Body of pancreas (tissue), 4 donors: ENCODE data around the gene DYRK2. TPM values are rescaled to one million over a fixed set of nuclear protein-coding genes. Genes with fewer than 3 reads are reported as not detected.

Source experiments
- ATAC-seq: fragments of 150-250 bp; one replicate; pipeline ENCODE4 v1.9.1; 2016
- DNase-seq, 4 donors: peaks; one replicate each; pipeline ENCODE4 v3.0.0-alpha.2; 2019
- H3K27ac ChIP-seq, 4 donors: fragments of 200-600 bp; sonication (generic); 1 replicate in 3 of 4; 2 replicates in 1 of 4; pipeline versions ENCODE4 v1.5.1 to v1.6.1; 2016 to 2019; ENCODE audit warnings: mild to moderate bottlenecking in 1 of 4, mixed read lengths in 1 of 4, moderate library complexity in 1 of 4
- H3K27me3 ChIP-seq, 2 donors: fragments of 200-600 bp; sonication (generic); one replicate each; pipeline ENCODE4 v1.6.0; 2016; ENCODE audit warnings: mild to moderate bottlenecking in 1 of 2
- H3K36me3 ChIP-seq, 2 donors: fragments of 200-600 bp; sonication (generic); replicated peaks in 1 of 2; 2 replicates each; pipeline ENCODE4 v1.5.1; 2016; ENCODE audit warnings: low read depth in 2 of 2; ENCODE audit not compliant: insufficient read depth in 1 of 2
- H3K4me1 ChIP-seq: fragments of 200-600 bp; sonication (generic); one replicate; pipeline ENCODE4 v1.6.0; 2016
- H3K4me3 ChIP-seq, 2 donors: fragments of 200-600 bp; sonication (generic); 1 replicate in 1 of 2; 2 replicates in 1 of 2; pipeline ENCODE4 v1.5.1; 2016 to 2019
- H3K9me3 ChIP-seq, 3 donors: fragments of 200-600 bp; sonication (generic); 1 replicate in 2 of 3; 2 replicates in 1 of 3; pipeline ENCODE4 v1.5.1; 2016
- CTCF ChIP-seq, 7 experiments: fragments of 450-650 bp in 4 of 7; fragments of 200-600 bp in 3 of 7; sonication (generic) in 3 of 7; IDR thresholded peaks; one replicate each; pipeline ENCODE4 v1.5.1; 2016 to 2019; ENCODE audit warnings: antibody characterized with exemption in 7 of 7
- POLR2A ChIP-seq, 3 donors: fragments of 450-650 bp; IDR thresholded peaks; one replicate each; pipeline ENCODE4 v1.6.1; 2016; ENCODE audit warnings: antibody characterized with exemption in 3 of 3, mild to moderate bottlenecking in 2 of 3
- WGBS, 2 donors: methylation state at CpG; one replicate each; pipeline ENCODE4 v1.1.5; 2017; 5-methylcytosine and 5-hydroxymethylcytosine counted together
- intact Hi-C: fragments of 100-400 bp; cut with DNase I; formaldehyde crosslinking; loops from one replicate; pipeline ENCODE4 v1.15.1; 2023
- total RNA-seq, 2 donors: library from RNA; depleted of rRNA; stranded (reverse); fragments of >200 nt; gene quantifications; one replicate each; pipeline ENCODE4 v1.1.0, GENCODE V29; 2016

DYRK2 gene
- total RNA-seq, 2 donors from 2014 or later = 15.6 to 19.8 TPM

DNA sequence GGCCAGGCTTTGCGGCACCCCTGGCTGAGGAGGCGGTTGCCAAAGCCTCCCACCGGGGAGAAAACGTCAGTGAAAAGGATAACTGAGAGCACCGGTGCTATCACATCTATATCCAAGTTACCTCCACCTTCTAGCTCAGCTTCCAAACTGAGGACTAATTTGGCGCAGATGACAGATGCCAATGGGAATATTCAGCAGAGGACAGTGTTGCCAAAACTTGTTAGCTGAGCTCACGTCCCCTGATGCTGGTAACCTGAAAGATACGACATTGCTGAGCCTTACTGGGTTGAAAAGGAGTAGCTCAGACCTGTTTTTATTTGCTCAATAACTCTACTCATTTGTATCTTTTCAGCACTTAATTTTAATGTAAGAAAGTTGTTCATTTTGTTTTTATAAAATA lies 9.9 kb downstream of the DYRK2 start:
- no peak overlapping the region for H3K4me3 ChIP-seq
- DNase-seq (no peak), ATAC-seq (no peak)
- H3K36me3 ChIP-seq = peaks cover 0 to 12% of the 10 kb centered on the region in 2 donors
- intact Hi-C loops = loop anchor here (10.0 kb wide), 1 partner anchor 276 kb away; no protein-coding TSS in a partner anchor
- no peak for TF ChIP-seq CTCF (IDR thresholded peaks at IDR 0.05)
- TF ChIP-seq POLR2A (IDR thresholded peaks at IDR 0.05) = no peak
- H3K27ac ChIP-seq = no peak overlapping the region
- H3K9me3 ChIP-seq = no peaks in the 10 kb centered on the region
- no peaks in the 10 kb centered on the region for H3K27me3 ChIP-seq
- H3K4me1 ChIP-seq = no peaks in the 10 kb centered on the region
- WGBS, 2 donors = 88 to 92% methylated on average over 8 of the region's 8 CpGs

DNA sequence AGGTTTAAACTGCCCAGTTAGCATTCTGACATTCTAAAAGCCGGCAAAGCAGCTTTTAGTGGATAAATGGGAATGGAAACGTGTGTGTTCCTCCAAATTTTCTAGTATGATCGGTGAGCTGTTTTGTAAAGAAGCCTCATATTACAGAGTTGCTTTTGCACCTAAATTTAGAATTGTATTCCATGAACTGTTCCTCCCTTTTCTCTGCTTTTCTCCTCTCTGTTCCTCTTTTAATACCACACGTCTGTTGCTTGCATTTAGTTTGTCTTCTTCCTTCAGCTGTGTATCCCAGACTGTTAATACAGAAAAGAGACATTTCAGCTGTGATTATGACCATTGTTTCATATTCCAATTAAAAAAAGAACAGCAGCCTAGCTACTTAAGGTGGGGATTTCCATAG lies 10.7 kb downstream of the DYRK2 start:
- no peak overlapping the region for H3K27ac ChIP-seq
- no peaks in the 10 kb centered on the region for H3K4me1 ChIP-seq
- TF ChIP-seq CTCF (IDR thresholded peaks at IDR 0.05) = no peak
- TF ChIP-seq POLR2A (IDR thresholded peaks at IDR 0.05) = no peak
- no peaks in the 10 kb centered on the region for H3K27me3 ChIP-seq
- DNase-seq = no peak
- H3K9me3 ChIP-seq = no peaks in the 10 kb centered on the region
- intact Hi-C loops = loop anchor here (10.0 kb wide), 1 partner anchor 276 kb away; no protein-coding TSS in a partner anchor
- H3K36me3 ChIP-seq = peaks cover 0 to 12% of the 10 kb centered on the region in 2 donors
- no peak overlapping the region for H3K4me3 ChIP-seq
- ATAC-seq = no peak
- 70 to 86% methylated on average over 4 of the region's 4 CpGs for WGBS, 2 donors

DNA sequence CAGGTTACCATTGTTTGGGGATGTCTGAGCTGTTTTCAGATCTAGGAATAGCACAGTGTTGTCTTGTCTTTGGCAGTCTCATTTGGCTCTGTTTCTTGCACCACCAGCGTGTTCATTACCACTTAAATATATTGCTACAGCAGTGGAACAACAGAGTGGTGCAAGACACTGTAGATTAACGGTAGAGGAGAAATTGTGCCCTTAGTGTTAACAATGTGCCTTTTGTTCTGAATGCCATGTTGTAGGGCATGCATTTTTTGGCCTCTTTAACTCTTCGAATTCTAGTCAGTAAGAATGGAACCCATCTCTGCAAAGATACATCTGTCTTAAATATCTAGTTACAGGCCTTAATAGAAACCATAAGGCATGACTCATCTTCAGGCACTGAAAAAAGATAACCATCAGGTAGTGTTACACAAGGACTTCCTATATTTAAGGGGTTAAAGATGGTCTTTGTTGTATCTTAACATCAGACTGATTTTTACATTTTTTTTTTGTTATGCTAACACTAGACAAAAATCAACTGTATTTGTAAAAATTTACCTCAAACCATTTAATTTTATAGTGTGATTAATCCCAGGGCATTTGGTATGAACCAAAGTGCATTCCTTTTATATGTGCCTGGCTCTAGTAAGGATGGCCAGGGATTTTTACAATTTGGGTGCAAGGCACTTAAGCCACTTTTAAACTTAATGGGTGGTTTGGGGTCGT lies 12.9 kb downstream of the DYRK2 start:
- Histone ChIP-seq H3K4me3 (no peak overlapping the region), H3K4me1 (no peaks in the 10 kb centered on the region), H3K27ac (no peak overlapping the region), H3K27me3 (no peaks in the 10 kb centered on the region), H3K36me3 (peaks cover 0 to 12% of the 10 kb centered on the region in 2 donors), H3K9me3 (no peaks in the 10 kb centered on the region)
- TF ChIP-seq POLR2A (IDR thresholded peaks at IDR 0.05) = no peak
- no peak for DNase-seq
- intact Hi-C loops = no loop called here
- 51 to 62% methylated on average over 4 of the region's 4 CpGs for WGBS, 2 donors
- ATAC-seq = no peak

DNA sequence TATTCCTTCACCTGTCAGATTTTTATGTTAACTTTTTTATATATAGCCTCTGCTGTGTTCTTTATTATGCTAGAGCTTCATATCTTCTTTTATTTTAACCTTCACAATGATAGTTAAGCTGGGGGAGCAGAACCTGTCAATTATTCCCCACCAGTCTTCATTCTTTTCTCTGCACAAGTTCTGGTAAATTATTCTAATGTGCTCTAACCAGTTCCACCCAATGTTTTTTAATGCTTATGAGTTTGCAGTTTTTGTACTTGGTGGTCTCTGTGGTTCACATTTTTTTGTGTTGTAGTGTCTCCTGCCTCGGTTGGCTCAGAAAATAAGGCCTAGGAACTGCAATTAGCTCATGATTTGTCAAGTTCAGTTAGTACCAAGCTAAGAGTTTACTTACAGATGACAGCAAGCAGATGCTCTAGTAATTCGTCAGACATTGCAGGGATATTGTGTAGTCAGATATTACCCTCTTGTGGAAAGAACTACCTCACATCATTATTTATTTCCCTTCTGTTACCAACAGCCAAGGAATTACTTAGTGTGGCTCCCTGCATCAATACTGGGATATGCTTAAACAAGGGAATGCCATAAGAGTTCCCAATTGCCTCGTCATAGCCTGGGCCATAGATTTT lies 14.5 kb downstream of the DYRK2 start:
- no peaks in the 10 kb centered on the region for H3K27me3 ChIP-seq
- TF ChIP-seq POLR2A (IDR thresholded peaks at IDR 0.05) = no peak
- no peak for TF ChIP-seq CTCF (IDR thresholded peaks at IDR 0.05)
- WGBS, 2 donors = 75 to 97% methylated on average over 3 of the region's 3 CpGs
- intact Hi-C loops = no loop called here
- no peak overlapping the region for H3K27ac ChIP-seq
- H3K4me3 ChIP-seq = no peak overlapping the region
- ATAC-seq (no peak), DNase-seq (no peak)
- H3K4me1 ChIP-seq = no peaks in the 10 kb centered on the region
- H3K36me3 ChIP-seq = peaks cover 0 to 4% of the 10 kb centered on the region in 2 donors
- no peaks in the 10 kb centered on the region for H3K9me3 ChIP-seq

- TF ChIP-seq POLR2A (IDR thresholded peaks at IDR 0.05) (no peak), CTCF (IDR thresholded peaks at IDR 0.05) (no peak)
- intact Hi-C loops = no loop called here
- no peaks in the 10 kb centered on the region for H3K36me3 ChIP-seq
- no peaks in the 10 kb centered on the region for H3K4me1 ChIP-seq
- 74 to 79% methylated on average over 2 of the region's 2 CpGs for WGBS, 2 donors
- no peaks in the 10 kb centered on the region for H3K9me3 ChIP-seq
- no peak overlapping the region for H3K4me3 ChIP-seq
- ATAC-seq (no peak), DNase-seq (no peak)
- no peaks in the 10 kb centered on the region for H3K27me3 ChIP-seq
- no peak overlapping the region for H3K27ac ChIP-seq
Observed at GRCh38 chr12:67664171-67664570, 15.6 kb downstream of the DYRK2 start.
